ENCODE data around the gene ATG9B. TPM values are rescaled to one million over a fixed set of nuclear protein-coding genes. Genes with fewer than 3 reads are reported as not detected.
A peak's percentile ranks its signal among the peaks of the same experiment; 100 is the strongest.

ATG9B gene
- total RNA-seq, 2 donors from 2014 or later: not detected

DNA sequence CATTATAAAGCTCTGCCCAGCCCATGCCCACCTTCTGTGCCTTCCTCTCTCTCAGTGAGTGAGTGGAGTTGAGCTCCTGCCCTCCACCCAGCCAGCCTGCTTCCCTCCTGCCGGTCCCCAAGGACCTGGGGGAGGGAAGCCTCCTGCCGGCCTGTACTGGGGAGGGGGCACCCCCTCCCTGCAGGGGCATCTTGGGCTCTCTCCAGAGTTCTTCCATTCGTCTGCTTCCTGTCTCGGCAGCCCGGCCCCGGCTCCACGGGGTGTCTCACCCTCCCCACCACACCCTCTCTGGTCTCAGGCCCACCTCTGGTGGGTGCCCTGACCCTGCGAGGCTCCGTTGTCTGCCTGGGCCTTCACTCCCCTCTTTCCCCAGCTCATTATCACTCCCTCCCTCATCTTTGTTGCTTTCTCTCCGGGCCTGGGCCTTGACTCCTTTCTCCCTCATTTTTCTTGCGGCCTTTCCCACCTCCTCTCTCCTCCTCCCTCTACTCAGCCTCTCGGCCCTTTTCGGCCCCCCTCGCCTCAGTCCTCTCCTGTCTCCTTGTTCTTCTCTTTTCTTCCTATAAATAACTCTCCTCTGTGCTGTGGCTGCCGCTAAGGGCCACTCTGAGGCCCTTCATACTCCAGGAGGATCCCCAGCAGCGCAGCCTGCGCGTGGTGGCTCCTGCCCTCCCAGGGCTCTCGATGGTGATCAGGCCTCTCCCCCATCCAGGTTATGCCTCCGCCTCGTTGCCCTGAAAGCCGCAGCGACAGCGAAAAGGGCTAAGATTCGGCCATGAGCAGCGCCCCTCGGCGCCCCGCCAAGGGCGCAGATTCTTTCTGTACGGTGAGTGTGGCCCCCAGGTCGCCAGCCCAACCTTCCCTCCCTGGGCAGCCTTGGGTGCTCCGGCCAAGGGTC, 37.2 kb upstream of the ATG9B start:
- intact Hi-C loops (cut with DNase I): no loop called here
- no peak for TF ChIP-seq POLR2A (IDR thresholded peaks at IDR 0.05)
- TF ChIP-seq, protein P1, sequence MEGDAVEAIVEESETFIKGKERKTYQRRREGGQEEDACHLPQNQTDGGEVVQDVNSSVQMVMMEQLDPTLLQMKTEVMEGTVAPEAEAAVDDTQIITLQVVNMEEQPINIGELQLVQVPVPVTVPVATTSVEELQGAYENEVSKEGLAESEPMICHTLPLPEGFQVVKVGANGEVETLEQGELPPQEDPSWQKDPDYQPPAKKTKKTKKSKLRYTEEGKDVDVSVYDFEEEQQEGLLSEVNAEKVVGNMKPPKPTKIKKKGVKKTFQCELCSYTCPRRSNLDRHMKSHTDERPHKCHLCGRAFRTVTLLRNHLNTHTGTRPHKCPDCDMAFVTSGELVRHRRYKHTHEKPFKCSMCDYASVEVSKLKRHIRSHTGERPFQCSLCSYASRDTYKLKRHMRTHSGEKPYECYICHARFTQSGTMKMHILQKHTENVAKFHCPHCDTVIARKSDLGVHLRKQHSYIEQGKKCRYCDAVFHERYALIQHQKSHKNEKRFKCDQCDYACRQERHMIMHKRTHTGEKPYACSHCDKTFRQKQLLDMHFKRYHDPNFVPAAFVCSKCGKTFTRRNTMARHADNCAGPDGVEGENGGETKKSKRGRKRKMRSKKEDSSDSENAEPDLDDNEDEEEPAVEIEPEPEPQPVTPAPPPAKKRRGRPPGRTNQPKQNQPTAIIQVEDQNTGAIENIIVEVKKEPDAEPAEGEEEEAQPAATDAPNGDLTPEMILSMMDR (IDR thresholded peaks at IDR 0.05): no peak
- no peak for ATAC-seq
- Histone ChIP-seq H3K9me3 (no peaks in the 10 kb centered on the region), H3K27ac (peak overlapping the region; percentile 87 to 97 (median 94)), H3K27me3 (no peaks in the 10 kb centered on the region), H3K36me3 (replicated peaks in 1 of 2; ENCODE audit: insufficient read depth in 1 of 2, low read depth in 2 of 2) (peaks cover 2 to 6% of the 10 kb centered on the region in 2 donors), H3K4me3 (no peak overlapping the region), H3K4me1 (peaks cover 70% of the 10 kb centered on the region)
- DNase-seq: no peak
- 45 to 51% methylated on average over 26 to 33 of the region's 33 CpGs for WGBS, 2 donors

DNA sequence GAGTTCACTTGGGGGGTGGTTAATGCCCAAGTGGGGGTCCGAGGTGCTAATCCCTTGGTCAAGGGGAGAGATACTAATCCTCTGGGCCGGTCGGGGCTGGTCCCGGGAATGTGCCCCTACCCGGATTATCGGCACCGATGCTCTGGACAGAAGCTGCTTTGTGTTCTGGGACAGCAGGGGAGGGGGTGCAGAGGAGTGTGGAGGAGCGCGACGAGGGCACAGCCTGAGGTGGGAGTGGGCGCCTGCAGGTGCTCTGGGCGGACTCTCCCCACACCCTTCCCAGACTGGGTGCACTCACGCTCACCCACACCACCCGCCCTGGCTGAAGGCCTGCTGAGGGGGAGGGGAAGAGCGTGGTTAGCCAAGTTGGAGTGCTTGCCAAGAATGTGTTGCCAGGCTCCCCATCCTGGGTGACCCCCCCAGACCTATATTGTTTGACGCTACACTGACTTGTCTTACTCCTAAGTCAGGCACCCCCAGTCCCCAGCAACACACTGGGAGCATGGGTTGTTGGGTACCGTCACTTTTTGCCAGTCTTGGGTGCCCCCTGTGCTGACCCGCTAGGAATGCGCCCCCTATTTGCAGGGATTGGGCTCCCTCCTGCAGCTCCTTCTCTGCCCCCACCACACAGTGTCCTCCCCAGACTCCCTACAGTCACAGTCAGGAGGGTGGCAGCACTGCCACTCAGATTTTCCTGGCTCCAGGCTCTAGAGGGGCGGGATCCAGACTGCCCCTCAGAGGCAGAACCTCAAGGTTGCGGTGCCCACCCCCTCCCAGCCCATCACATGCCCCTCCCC, 36.3 kb upstream of the ATG9B start:
- Histone ChIP-seq H3K9me3 (no peaks in the 10 kb centered on the region), H3K4me3 (peak overlapping the region; percentile 48 to 73), H3K27ac (peak overlapping the region; percentile 92 to 98 (median 96)), H3K27me3 (no peaks in the 10 kb centered on the region), H3K36me3 (replicated peaks in 1 of 2; ENCODE audit: insufficient read depth in 1 of 2, low read depth in 2 of 2) (peaks cover 2 to 6% of the 10 kb centered on the region in 2 donors), H3K4me1 (peaks cover 71% of the 10 kb centered on the region)
- no peak for TF ChIP-seq POLR2A (IDR thresholded peaks at IDR 0.05)
- TF ChIP-seq, protein P1 (IDR thresholded peaks at IDR 0.05): no peak
- 4 to 6% methylated on average over 5 to 21 of the region's 21 CpGs for WGBS, 2 donors
- intact Hi-C loops (cut with DNase I): no loop called here
- DNase-seq: peak; percentile 53 to 67 (median 66)
- ATAC-seq: no peak

DNA sequence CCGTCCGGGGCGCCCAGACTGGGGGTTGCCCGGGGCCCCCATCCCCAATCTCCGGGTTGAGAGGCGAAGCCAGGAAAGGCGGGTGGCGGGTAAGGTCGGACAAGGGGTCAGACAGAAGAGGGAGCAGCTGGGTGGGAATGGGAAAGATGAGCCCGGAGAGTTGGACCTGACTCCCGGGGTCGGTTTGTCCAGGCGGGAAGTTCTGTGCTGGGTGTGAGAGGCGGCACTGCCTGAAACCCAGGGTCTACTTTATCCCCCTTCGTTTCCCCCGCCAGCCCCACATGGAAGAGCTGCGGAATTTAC, 35.8 kb upstream of the ATG9B start:
- peak overlapping the region; percentile 48 to 73 for H3K4me3 ChIP-seq
- H3K4me1 ChIP-seq: peaks cover 66% of the 10 kb centered on the region
- DNase-seq (no peak), ATAC-seq (no peak)
- intact Hi-C loops (cut with DNase I): no loop called here
- peak overlapping the region; percentile 92 to 98 (median 96) for H3K27ac ChIP-seq
- WGBS, 2 donors: 0 to 3% methylated on average over 9 to 17 of the region's 17 CpGs
- no peaks in the 10 kb centered on the region for H3K9me3 ChIP-seq
- peaks cover 2 to 6% of the 10 kb centered on the region in 2 donors for H3K36me3 ChIP-seq (replicated peaks in 1 of 2; ENCODE audit: insufficient read depth in 1 of 2, low read depth in 2 of 2)
- H3K27me3 ChIP-seq: no peaks in the 10 kb centered on the region
- no peak for TF ChIP-seq POLR2A (IDR thresholded peaks at IDR 0.05)
- TF ChIP-seq, protein P1 (IDR thresholded peaks at IDR 0.05): no peak

DNA sequence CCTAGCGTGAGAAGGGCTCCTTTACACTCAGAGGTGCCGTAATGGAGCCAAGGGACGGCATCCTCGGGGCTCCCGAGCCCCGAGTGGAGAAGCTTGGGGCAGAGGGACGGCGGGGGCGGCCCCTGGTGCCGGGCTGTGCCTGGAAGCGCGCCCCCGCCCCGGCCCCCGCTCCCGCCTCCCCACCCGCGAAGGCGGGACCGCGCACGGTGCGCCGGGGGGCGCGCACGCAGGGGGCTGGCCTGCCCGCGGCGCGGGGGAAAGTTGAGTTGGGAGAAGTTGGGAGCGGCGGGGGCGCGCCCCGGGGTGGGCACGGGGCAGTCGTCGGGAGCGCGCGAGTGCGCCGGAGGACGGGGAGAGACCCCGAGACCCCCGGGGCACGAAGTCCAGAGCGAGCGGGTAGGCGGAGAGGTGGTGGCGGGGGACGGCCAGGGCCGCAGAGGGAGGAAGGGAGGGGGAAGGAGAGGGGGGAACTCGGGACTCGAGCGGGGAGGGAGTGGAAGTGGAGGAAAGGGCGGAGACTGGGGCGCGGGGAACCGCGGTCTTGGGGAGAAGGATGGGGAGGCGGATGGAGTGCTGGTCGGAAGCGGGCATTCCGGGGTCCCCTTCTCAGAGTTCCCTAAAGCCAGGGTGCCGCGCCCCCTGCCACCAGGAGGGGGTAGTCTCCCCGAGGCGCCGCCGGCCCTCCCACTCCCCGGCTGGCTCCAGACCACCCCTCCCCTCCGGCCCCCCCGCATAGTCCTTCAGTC, 35.2 kb upstream of the ATG9B start, which contains the start of gene SLC4A2:
TSS of gene SLC4A2 (plus strand) at position 223 of the 746 bp plus-strand sequence. CDS start 2,399 bp downstream, outside the sequence.
- ATAC-seq: peak; percentile 39
- no peaks in the 10 kb centered on the region for H3K9me3 ChIP-seq
- H3K27me3 ChIP-seq: no peaks in the 10 kb centered on the region
- TF ChIP-seq, protein P1 (IDR thresholded peaks at IDR 0.05): peak; percentile 15 to 54 (median 35)
- peak in 2 of 3 donors; percentile 55 to 59 for TF ChIP-seq POLR2A (IDR thresholded peaks at IDR 0.05)
- peak within 1 kb of the TSS; percentile 48 to 73 for H3K4me3 ChIP-seq
- peak within 1 kb of the TSS; percentile 92 to 98 (median 96) for H3K27ac ChIP-seq
- peaks cover 60% of the 10 kb centered on the region for H3K4me1 ChIP-seq
- intact Hi-C loops (cut with DNase I): no loop called here
- peak; percentile 67 to 80 (median 74) for DNase-seq
- WGBS, 2 donors: 1 to 3% methylated on average over 24 to 52 of the region's 75 CpGs
- H3K36me3 ChIP-seq (replicated peaks in 1 of 2; ENCODE audit: insufficient read depth in 1 of 2, low read depth in 2 of 2): peaks cover 0 to 2% of the 10 kb centered on the region in 2 donors

Data from body of pancreas (tissue), 4 donors.